ENCODE results near the gene USH2A. TPM values are rescaled to one million over a fixed set of nuclear protein-coding genes. Genes with fewer than 3 reads are reported as not detected.

USH2A gene
- total and polyA plus RNA-seq, 2 experiments from 2014 or later = 0.24 TPM; not detected in 1

GRCh38 chr1:216222288-216222687, 201.0 kb downstream of the USH2A start:
- Histone ChIP-seq H3K27me3 (no peaks in the 10 kb centered on the region), H3K4me1 (ENCODE audit: low read depth) (peaks cover 7% of the 10 kb centered on the region), H3K27ac (no peak overlapping the region), H3K36me3 (no peaks in the 10 kb centered on the region), H3K4me3 (no peak overlapping the region), H3K9me3 (ENCODE audit: low read depth) (no peaks in the 10 kb centered on the region)
- TF ChIP-seq CTCF (IDR thresholded peaks at IDR 0.05; ENCODE audit: low read depth, low read length) = no peak
- no peak for DNase-seq (ENCODE audit: low read depth in 1 of 2, low spot score in 1 of 2)

GRCh38 chr1:216221260-216221700, 202.0 kb downstream of the USH2A start:
- Histone ChIP-seq H3K36me3 (no peaks in the 10 kb centered on the region), H3K9me3 (ENCODE audit: low read depth) (no peaks in the 10 kb centered on the region), H3K4me1 (ENCODE audit: low read depth) (peaks cover 7% of the 10 kb centered on the region), H3K27me3 (no peaks in the 10 kb centered on the region), H3K4me3 (peak overlapping the region; percentile 6), H3K27ac (no peak overlapping the region)
- DNase-seq (ENCODE audit: low read depth in 1 of 2, low spot score in 1 of 2) = peak; percentile 78 to 82
- peak; percentile 86 for TF ChIP-seq CTCF (IDR thresholded peaks at IDR 0.05; ENCODE audit: low read depth, low read length)

GRCh38 chr1:216216305-216216704, 206.9 kb downstream of the USH2A start:
- Histone ChIP-seq H3K4me1 (ENCODE audit: low read depth) (no peaks in the 10 kb centered on the region), H3K4me3 (no peak overlapping the region)

GRCh38 chr1:216215169-216215568, 208.1 kb downstream of the USH2A start:
- no peaks in the 10 kb centered on the region for H3K27me3 ChIP-seq
- no peaks in the 10 kb centered on the region for H3K4me1 ChIP-seq (ENCODE audit: low read depth)

More at GRCh38 chr1:216216305-216216704, 206.9 kb downstream of the USH2A start:
- TF ChIP-seq CTCF (IDR thresholded peaks at IDR 0.05; ENCODE audit: low read depth, low read length) = no peak
- Histone ChIP-seq H3K9me3 (ENCODE audit: low read depth) (no peaks in the 10 kb centered on the region), H3K27me3 (no peaks in the 10 kb centered on the region), H3K27ac (no peak overlapping the region), H3K36me3 (no peaks in the 10 kb centered on the region)
- no peak for DNase-seq (ENCODE audit: low read depth in 1 of 2, low spot score in 1 of 2)

GRCh38 chr1:216212826-216213225, 210.4 kb downstream of the USH2A start:
- Histone ChIP-seq H3K36me3 (no peaks in the 10 kb centered on the region), H3K27ac (no peak overlapping the region), H3K4me3 (no peak overlapping the region), H3K27me3 (no peaks in the 10 kb centered on the region), H3K9me3 (ENCODE audit: low read depth) (no peaks in the 10 kb centered on the region), H3K4me1 (ENCODE audit: low read depth) (peaks cover 7% of the 10 kb centered on the region)
- DNase-seq (ENCODE audit: low read depth in 1 of 2, low spot score in 1 of 2) = no peak
- no peak for TF ChIP-seq CTCF (IDR thresholded peaks at IDR 0.05; ENCODE audit: low read depth, low read length)

More at GRCh38 chr1:216215169-216215568, 208.1 kb downstream of the USH2A start:
- DNase-seq (ENCODE audit: low read depth in 1 of 2, low spot score in 1 of 2) = no peak
- no peaks in the 10 kb centered on the region for H3K9me3 ChIP-seq (ENCODE audit: low read depth)
- H3K36me3 ChIP-seq = no peaks in the 10 kb centered on the region
- no peak for TF ChIP-seq CTCF (IDR thresholded peaks at IDR 0.05; ENCODE audit: low read depth, low read length)
- no peak overlapping the region for H3K4me3 ChIP-seq
- H3K27ac ChIP-seq = no peak overlapping the region

- Histone ChIP-seq H3K36me3 (no peaks in the 10 kb centered on the region), H3K27ac (no peak overlapping the region), H3K9me3 (ENCODE audit: low read depth) (no peaks in the 10 kb centered on the region), H3K27me3 (no peaks in the 10 kb centered on the region), H3K4me3 (no peak overlapping the region), H3K4me1 (ENCODE audit: low read depth) (peaks cover 7% of the 10 kb centered on the region)
- no peak for TF ChIP-seq CTCF (IDR thresholded peaks at IDR 0.05; ENCODE audit: low read depth, low read length)
- no peak for DNase-seq (ENCODE audit: low read depth in 1 of 2, low spot score in 1 of 2)
These were observed 213.2 kb downstream of the USH2A start for GRCh38 chr1:216210081-216210480.
